HG03354 (cell line): ENCODE results near the gene ARHGAP9.

ENCODE experiments used
- ATAC-seq: cut with Tn5 transposase; IDR thresholded peaks from one replicate; pipeline ENCODE4 v1.9.1; 2021; ENCODE audit warnings: mild to moderate bottlenecking; ENCODE audit not compliant: unreplicated experiment, poor library complexity, severe bottlenecking

The ARHGAP9 gene

DNA sequence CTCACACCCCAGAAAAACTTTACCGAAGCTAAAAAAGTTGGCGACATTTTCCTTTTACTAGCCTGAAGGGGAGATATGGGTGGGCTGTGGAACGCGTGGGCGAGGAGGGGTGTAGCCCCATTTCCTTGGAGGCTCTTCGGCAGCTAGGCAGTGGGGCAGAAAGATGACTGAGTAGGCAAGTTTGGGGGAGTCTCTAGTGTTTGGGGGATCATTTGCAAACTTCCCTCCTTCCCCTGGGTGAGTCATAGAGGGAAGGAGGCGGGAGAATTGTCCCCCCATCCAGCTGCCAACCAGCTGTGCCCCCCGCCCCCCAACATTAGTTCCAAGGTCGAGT is 17.8 kb downstream of the ARHGAP9 start:
- no peak for ATAC-seq

DNA sequence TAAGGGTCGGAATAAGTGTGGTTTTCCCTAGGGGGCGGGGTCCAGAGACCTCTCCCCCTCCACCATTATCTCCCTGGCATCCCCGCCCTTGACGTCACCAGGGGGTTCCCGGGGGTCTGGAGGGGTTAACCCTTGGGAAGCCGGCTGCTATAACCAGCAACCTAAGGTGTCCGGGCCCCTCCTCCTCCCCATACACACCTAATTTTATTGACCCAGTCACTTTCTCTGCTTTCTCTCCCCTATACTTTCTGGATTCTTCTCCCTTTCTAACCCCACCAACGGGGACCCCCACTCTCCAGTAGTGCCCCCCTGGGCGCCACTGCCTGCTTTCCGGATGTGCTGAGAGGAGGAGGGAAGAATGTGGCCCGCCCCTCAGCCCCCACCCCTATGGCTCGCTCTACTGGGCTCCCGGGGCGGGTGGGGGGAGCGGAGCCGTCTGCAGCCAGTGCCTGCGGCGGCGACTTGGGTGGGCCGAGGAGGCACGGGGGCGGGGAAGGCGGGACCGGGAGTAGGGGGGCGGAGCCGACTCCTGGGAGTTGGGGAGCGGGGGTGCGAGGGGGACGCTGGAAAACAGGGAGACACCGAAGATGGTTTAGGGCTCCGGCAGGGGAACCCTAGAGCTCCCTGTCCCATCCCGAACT is 18.3 kb downstream of the ARHGAP9 start:
- ATAC-seq: no peak

DNA sequence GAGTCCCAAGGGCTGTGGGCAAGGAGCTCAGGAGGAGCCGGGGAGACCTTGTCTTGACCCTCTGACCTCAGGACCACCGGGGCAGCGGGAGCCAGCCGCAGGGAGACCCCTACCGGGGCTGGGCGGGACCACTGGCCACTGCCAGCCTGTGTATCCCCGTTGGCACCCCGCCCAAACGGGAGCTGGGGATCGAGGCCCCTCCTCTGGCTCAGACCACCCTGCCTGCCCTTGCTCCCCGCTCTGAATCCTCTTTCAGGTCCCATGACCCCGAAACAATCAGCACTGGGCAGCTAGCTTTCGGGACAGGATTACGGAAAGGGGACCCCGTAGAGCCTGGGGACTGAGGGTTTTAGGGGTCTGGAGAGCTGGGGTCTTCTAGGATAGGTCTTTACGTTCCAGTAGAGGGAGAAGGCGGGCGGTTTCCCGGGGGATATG is 18.8 kb downstream of the ARHGAP9 start:
- no peak for ATAC-seq

DNA sequence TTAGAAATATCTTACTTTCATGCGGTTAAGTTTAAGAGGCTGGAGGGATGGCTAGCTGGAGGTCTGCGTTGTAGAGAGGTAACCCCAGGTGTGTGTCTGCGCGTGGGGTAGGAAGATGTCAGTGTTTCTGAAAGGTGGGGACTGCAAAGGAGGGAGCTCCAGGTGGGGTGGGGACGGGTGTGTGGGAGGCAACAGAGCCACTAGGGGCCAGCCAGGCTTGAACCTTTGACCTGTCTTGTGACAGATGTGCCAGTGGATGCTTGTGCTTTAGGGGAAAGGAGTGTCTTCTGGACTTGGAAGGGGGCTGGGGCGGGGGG is 19.2 kb downstream of the ARHGAP9 start:
- no peak for ATAC-seq

DNA sequence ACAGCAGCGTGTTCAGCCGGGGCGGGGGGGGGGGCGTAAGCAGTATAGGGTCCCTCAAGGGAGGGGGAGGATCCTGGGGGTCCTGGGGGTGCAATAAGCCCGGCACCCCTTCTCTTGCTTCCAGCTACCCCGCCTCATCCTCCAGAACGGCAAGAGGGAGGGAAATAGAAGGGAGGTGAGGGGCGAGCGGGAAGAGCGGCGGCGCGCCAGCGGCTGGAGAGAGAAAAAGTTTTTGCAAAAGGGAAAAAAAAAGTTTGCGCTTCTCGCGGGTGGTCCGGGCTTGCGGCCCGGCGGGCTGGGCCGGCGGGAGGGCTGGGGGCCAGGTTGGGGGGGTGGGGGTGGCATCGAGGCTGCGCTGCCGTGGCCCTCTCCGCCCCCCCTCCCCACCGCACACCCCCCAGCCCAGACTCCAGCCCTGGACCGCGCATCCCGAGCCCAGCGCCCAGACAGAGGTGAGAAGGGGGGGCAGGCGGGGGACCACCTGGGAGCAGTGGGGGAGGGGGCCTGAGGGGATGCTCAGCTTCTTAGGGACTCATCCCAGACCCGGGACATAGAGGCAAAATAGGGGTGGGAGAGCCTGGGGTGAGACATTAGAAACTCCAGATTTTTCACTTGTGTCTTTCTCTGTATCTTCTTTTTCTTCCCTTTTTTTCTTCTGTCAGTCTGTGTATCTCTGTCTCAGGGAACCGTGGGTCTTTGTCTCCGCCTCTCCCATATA is 19.8 kb downstream of the ARHGAP9 start, which contains the start of gene GLI1:
Gene GLI1, plus strand, starts transcription at position 36 of the 718 bp plus-strand sequence. CDS start 3,907 bp downstream, outside the sequence.
- no peak for ATAC-seq

DNA sequence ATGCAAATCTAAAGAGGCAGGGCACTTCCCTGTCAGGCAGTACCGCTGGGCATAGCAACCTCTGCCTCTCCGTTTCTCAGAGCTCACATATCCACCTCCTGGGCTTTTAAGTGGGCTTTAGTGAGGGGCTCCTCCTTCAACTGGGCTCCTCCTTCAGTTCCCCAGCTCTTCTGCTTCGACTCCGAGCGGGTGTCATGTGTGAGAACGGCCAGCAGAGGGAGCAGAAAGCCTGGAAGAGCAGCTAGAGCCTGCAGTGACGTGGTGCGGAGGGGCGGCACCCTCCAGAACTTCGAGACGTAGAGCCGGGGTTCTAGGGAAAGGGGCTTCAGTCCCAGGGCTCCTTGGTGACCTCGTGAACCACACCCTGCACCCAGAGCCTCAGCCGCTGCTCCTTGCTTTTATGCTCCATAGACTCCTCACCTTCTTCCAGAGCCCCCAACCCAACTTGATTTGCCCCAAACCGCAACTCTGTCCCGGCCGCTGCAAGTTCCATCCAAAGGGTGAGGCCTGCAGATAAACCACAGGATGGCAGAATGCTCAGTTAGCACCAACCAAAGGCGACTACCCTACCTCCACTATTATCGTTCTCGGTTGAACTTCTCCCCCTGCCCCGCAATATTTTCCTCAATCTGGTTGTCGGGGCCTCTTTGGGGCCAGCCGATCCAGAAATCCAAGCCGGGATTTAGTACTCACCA is 20.5 kb downstream of the ARHGAP9 start:
- ATAC-seq: peak; percentile 69

DNA sequence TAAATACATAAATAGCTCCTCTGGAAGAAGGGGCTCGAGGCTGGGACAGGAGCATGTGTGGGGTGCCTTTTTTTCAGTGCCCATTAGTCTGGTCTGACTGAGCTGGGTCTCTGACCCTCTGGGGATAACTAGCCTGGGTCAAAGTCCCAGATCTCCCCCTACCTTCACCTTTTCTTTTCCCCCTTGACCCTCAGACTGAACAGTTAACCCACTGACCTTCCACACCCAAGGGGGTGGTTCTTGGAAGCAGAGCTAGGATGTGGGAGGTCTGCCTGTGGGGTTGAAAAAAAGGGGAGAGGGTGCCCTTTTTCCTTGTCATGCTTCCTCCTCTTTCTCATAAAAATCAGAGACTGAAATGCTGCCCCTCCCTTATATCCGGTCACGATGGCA is 21.0 kb downstream of the ARHGAP9 start:
- ATAC-seq: no peak

DNA sequence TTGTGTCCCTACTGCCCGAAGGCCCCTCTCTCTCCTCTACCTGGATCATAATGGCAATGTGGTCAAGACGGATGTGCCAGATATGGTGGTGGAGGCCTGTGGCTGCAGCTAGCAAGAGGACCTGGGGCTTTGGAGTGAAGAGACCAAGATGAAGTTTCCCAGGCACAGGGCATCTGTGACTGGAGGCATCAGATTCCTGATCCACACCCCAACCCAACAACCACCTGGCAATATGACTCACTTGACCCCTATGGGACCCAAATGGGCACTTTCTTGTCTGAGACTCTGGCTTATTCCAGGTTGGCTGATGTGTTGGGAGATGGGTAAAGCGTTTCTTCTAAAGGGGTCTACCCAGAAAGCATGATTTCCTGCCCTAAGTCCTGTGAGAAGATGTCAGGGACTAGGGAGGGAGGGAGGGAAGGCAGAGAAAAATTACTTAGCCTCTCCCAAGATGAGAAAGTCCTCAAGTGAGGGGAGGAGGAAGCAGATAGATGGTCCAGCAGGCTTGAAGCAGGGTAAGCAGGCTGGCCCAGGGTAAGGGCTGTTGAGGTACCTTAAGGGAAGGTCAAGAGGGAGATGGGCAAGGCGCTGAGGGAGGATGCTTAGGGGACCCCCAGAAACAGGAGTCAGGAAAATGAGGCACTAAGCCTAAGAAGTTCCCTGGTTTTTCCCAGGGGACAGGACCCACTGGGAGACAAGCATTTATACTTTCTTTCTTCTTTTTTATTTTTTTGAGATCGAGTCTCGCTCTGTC is 22.8 kb downstream of the ARHGAP9 start:
- ATAC-seq: no peak

DNA sequence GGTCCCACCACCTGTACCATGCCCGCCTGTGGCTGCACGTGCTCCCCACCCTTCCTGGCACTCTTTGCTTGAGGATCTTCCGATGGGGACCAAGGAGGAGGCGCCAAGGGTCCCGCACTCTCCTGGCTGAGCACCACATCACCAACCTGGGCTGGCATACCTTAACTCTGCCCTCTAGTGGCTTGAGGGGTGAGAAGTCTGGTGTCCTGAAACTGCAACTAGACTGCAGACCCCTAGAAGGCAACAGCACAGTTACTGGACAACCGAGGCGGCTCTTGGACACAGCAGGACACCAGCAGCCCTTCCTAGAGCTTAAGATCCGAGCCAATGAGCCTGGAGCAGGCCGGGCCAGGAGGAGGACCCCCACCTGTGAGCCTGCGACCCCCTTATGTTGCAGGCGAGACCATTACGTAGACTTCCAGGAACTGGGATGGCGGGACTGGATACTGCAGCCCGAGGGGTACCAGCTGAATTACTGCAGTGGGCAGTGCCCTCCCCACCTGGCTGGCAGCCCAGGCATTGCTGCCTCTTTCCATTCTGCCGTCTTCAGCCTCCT is 23.4 kb downstream of the ARHGAP9 start:
- ATAC-seq: no peak

DNA sequence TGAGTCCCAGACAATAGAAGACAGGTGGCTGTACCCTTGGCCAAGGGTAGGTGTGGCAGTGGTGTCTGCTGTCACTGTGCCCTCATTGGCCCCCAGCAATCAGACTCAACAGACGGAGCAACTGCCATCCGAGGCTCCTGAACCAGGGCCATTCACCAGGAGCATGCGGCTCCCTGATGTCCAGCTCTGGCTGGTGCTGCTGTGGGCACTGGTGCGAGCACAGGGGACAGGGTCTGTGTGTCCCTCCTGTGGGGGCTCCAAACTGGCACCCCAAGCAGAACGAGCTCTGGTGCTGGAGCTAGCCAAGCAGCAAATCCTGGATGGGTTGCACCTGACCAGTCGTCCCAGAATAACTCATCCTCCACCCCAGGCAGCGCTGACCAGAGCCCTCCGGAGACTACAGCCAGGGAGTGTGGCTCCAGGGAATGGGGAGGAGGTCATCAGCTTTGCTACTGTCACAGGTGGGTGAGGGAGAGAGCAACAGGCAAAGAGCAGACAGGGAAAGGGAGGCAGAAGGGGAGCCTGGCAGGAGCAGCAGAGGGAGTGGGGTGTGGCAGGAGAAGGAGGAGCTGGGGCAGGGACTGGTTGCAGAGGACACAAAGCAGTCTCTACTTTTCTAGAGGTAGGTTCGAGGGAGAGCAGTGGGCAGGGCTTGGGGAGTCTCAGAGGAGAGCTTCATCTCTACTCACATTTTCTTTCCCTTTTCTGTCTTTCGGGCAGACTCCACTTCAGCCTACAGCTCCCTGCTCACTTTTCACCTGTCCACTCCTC is 24.1 kb downstream of the ARHGAP9 start:
- ATAC-seq: no peak

DNA sequence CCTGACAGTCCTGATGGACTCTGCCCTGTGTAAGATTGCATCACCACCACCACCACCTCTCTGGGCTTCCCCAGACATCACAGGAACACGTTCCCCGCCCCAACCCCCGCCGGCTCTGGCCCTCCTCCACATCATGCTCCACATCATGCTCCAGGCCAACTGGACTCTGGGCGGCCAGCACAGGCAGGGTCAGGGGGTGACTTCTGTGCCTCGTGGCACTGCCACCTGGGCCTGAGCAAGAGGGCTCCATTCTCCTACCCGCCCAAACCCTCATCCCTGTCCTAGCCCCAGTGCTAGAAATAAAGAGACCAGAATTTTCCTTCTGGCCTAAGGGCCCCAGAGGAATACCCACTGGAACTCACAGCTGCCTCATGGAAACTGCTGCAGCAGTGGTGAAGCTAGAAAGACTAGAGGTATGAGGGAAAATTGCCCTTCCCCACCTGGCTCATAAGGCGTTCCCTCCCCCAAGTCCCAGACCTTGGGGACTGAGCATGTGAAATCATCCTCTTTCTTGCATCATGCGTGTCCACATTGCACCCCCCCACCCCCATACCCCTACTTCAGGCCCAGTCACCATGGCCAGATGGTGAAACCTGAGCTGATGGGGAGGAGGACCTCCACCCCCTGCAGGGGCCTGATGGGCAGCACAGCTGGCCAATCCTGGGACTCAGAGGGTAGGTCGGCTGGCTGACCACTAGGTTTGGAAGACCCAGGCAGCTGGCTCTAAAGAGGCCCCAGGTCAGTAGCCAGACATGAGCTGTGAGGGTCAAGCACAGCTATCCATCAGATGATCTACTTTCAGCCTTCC is 24.9 kb downstream of the ARHGAP9 start, which contains the start of gene INHBE:
Gene INHBE, plus strand, starts transcription at position 742 of the 808 bp plus-strand sequence. CDS start 230 bp downstream, outside the sequence.
- no peak for ATAC-seq

DNA sequence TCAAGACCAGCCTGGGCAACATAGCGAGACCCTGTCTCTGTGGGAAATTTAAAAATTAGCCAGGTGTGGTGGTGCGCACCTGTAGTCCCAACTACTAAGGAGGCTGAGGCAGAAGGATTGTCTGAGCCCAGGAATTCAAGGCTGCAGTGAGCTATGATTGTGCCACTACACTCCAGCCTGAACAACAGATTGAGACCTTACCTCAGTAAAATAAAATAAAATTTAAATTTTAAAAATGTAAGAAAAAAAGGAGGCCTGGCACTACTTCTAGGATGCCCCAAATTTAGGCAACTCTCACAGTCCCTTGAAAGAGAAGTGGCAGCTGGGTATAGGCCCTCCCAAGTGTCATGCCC is 25.5 kb downstream of the ARHGAP9 start:
- no peak for ATAC-seq

DNA sequence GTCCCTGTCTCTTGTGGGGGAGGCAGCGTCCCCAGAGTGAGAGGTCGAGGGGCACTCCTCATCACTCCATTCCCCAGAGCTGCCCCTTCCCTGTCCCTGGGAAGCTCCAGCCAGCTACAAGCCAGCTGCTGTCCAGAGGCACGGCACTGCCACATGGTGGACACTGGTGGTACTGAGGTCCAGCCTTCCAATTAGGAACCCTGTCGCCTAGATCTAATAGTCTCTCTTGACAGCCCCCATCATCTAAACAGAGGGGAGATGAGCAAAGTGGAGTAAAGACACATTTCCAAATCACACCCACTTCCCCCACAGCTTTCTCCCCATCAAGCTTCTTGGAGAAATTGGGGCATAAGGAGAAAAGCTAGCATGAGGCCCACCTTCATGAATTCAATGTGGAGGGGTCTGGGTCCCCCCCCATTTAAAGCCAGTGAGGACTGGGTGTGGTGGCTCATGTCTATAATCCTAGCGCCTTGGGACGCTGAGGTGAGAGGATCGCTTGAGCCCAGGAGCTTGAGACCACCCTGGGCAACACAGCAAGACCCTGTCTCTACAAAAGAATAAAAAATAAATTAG is 26.6 kb downstream of the ARHGAP9 start:
- peak; percentile 67 for ATAC-seq

DNA sequence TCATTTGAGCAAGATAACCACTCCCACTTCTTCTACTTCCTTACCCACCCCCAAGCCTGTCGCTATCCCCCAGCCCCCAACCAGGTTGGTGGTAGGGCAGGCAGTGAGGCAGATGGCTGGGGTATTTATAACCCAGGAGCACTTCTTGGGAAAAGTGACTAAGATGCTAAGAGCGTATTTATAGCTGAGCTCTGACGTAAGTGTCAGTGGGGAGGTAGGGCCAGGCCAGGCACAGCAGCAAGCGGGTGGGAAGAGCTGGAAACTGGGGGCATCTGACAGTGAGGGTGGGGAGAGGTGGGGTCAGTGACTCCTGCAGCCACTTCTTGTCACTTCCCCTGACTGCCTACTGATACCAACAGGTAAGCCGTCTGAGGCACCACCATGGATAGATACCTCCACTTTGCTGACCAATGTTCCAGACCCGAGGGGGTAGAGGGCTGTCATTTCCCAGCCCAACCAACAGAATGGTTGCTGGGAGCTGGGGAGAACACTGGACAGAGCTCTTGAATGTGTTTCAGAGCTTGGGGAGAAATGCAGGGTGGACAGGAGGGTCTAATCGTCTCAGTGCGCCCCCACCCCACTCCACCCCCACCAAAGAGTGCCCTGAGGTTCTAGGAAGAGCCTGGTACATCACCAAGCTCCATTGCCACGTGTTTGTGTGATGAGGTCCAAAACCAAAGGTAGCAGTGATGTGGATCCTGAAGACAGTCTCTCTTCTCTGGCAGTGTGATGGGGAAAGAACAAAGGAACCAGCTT is 27.3 kb downstream of the ARHGAP9 start:
- ATAC-seq: peak; percentile 4

DNA sequence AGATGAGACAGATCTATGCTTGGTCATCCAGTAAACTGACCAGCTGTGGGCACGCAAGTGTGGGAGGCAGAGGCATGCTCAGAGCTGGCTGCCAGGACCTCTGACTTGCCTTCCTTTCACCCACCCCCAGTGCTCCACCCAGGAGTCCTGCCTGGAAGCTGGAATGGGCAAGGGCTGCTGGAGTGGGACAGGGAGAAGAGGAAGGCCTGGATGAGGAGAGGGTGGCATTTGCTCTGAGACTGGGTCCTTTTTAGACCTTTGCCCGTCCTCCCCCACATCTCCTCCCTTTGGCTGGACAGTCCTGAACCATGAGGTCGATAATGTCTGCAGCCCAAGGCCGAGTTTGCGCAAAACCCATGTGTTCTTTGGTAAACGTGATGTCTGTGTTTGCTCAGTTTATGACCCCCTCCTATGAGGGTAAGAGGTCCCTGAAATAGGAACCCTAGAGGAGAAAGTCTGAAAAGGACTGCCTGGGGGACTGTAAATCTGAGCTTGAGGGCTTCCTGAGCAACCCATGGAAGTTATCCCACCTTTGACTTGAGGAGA is 28.4 kb downstream of the ARHGAP9 start:
- no peak for ATAC-seq

DNA sequence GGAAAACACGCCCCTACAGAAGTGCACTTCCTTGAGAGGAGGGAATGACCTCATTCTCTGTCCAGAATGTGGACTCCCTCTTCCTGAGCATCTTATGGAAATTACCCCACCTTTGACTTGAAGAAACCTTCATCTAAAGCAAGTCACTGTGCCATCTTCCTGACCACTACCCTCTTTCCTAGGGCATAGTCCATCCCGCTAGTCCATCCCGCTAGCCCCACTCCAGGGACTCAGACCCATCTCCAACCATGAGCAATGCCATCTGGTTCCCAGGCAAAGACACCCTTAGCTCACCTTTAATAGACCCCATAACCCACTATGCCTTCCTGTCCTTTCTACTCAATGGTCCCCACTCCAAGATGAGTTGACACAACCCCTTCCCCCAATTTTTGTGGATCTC is 29.6 kb downstream of the ARHGAP9 start:
- no peak for ATAC-seq

DNA sequence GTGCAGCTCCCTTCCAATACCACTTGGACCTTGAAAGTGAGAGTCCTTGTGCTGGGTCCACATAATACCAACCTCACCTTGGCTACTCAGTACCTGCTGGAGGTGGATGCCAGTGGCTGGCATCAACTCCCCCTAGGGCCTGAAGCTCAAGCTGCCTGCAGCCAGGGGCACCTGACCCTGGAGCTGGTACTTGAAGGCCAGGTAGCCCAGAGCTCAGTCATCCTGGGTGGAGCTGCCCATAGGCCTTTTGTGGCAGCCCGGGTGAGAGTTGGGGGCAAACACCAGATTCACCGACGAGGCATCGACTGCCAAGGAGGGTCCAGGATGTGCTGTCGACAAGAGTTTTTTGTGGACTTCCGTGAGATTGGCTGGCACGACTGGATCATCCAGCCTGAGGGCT is 30.3 kb downstream of the ARHGAP9 start:
- ATAC-seq: no peak
